Skeletal muscle tissue (tissue), 4 donors: Measurements from ENCODE around the gene RSBN1L. TPM values are rescaled to one million over a fixed set of nuclear protein-coding genes. Genes with fewer than 3 reads are reported as not detected.

Source experiments
- H3K27ac ChIP-seq: one replicate; pipeline ENCODE4 v1.7.0; 2013; ENCODE audit warnings: mild to moderate bottlenecking, low read depth, low read length, inconsistent platforms
- H3K27me3 ChIP-seq, 3 donors: one replicate each; pipeline ENCODE4 v1.7.0; 2013; ENCODE audit warnings: low read length in 3 of 3; ENCODE audit not compliant: control insufficient read depth in 3 of 3, insufficient read depth in 3 of 3
- H3K36me3 ChIP-seq, 3 donors: one replicate each; pipeline ENCODE4 v1.7.0; 2013; ENCODE audit warnings: low read length in 3 of 3; ENCODE audit not compliant: control insufficient read depth in 3 of 3, insufficient read depth in 3 of 3
- H3K4me1 ChIP-seq, 3 donors: one replicate each; pipeline ENCODE4 v1.7.0; 2013; ENCODE audit warnings: low read length in 3 of 3, mild to moderate bottlenecking in 3 of 3; ENCODE audit not compliant: control insufficient read depth in 3 of 3, insufficient read depth in 3 of 3
- H3K4me3 ChIP-seq, 3 donors: one replicate each; pipeline ENCODE4 v1.7.0; 2013; ENCODE audit warnings: low read length in 3 of 3
- H3K9ac ChIP-seq, 3 donors: one replicate each; pipeline ENCODE4 v1.7.0; 2013; ENCODE audit warnings: low read length in 3 of 3, mild to moderate bottlenecking in 3 of 3, moderate library complexity in 2 of 3, low read depth in 1 of 3
- H3K9me3 ChIP-seq, 3 donors: one replicate each; pipeline ENCODE4 v1.7.0; 2013; ENCODE audit warnings: low read length in 3 of 3; ENCODE audit not compliant: control insufficient read depth in 3 of 3
- total RNA-seq: library from RNA; depleted of rRNA; stranded (reverse); fragments of >200 nt; gene quantifications from one replicate; pipeline ENCODE4 v1.2.3, GENCODE V29; 2014
- donor health status: Osteomylitis.

The RSBN1L gene
- total RNA-seq, 1 donor from 2014 or later = 24.0 TPM

DNA sequence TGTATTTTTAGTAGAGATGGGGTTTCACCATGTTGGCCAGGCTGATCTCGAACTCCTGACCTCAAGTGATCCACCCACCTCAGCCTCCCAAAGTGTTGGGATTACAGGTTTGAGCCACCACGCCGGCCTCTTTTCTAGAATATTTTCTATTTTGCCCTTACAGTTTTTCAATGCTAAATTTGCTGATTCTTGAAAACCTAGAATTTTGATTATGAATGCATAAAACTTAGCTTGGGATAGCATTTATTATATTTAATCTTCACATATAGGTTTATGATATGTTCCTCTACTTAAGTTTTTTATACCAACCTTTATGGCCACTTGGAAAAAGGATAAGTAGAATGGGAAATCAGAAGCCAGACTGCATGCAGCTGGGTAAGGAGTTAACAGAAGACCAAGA, 99.8 kb downstream of the RSBN1L start:
- no peaks in the 10 kb centered on the region for H3K9me3 ChIP-seq
- H3K4me1 ChIP-seq = peaks cover 23 to 30% (median 28%) of the 10 kb centered on the region in 3 donors
- no peak overlapping the region for H3K4me3 ChIP-seq
- peak overlapping the region in 1 of 3 donors; percentile 87 for H3K9ac ChIP-seq
- H3K27me3 ChIP-seq = no peaks in the 10 kb centered on the region
- no peaks in the 10 kb centered on the region for H3K36me3 ChIP-seq
- H3K27ac ChIP-seq = no peak overlapping the region

DNA sequence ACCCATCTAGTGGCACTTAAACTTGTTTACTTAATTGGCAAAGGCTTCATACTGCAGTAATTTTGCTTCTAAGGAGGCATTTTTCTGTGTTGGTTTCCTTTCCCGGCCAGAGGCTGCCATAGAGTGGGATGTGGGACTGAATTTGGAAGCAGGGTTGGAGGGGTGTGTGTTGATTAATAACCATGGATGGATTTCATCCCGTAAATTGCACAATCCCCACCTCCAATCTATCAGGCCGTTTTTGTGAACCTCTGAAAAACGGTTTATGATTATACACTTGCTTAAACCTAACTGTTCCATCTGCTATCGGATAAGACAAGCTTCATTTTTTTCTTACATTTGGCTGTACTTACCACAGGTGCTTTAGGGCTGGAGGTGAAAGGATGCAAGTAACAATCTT, 100.7 kb downstream of the RSBN1L start:
- Histone ChIP-seq H3K27me3 (no peaks in the 10 kb centered on the region), H3K27ac (no peak overlapping the region), H3K4me3 (peak overlapping the region; percentile 94 to 97 (median 94)), H3K9ac (peak overlapping the region; percentile 87 to 95 (median 93)), H3K9me3 (no peaks in the 10 kb centered on the region), H3K4me1 (peaks cover 23 to 30% (median 28%) of the 10 kb centered on the region in 3 donors), H3K36me3 (no peaks in the 10 kb centered on the region)

DNA sequence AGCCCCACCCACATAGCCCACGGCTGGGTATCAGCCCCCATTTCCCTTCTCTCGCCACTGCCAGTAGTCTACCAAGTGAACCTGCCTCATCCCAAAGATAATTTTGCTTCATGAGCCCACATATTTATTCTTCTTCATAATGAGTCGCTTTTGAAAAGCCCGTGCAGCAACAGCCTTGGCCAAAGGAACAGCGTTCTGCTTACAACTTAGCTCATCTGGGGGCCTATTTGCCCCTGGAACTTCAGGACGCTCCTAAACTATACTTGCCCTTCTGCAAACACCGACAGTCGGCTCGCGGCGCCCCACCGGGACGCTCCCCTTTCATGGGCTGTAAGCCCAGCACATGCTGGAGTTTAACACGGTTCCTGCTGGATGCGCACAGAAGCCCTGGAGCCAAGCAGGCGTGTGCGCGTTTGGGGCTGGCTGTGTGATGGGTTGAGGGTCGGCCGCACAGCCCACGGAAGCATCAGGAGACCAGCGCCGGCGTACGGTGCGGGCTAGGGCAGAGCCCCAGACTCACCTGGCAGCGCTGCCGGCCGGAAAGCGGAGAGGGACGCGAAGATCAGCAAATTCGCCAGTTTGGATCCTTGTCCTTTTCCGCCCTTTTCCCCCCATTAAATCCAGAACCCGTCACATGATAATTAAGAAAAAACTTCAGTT, 101.6 kb downstream of the RSBN1L start:
- H3K27me3 ChIP-seq = no peaks in the 10 kb centered on the region
- H3K27ac ChIP-seq = peak overlapping the region; percentile 91
- H3K36me3 ChIP-seq = no peaks in the 10 kb centered on the region
- H3K4me1 ChIP-seq = peaks cover 23 to 32% (median 30%) of the 10 kb centered on the region in 3 donors
- peak overlapping the region; percentile 94 to 97 (median 94) for H3K4me3 ChIP-seq
- H3K9ac ChIP-seq = peak overlapping the region; percentile 87 to 95 (median 93)
- no peaks in the 10 kb centered on the region for H3K9me3 ChIP-seq

DNA sequence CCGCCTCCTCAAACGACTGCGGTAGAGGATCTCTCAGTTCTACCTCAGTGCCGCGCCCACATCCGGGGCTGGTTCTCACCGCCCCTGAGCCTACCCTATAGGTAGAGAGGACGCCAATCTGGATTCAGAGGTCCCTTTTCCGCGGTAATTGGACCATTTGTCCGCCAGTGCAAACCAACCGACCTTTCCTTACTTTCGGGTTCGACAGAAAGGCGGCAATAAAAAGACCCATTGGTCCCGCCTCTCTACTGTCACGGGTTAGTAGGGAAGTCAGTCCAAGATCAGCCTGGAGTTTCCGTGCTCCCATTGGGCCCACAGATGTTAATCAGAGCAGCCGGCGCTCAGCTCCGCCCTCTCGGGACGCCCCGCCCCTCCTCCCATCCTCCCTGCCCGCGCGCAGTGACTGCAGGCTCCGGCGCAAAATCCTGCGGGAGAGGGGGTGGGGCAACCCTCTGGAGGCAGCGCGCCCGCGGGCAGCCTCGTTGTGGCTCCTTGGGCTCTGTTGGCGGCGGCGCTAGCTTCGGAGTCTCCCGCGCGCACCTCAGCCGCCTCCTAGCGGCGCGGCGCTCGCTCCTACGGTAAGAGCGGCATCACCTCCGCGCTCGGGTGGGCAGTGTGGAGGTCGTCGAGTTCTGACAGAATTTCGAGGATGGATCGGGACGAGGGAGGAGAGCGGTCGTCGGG, 102.3 kb downstream of the RSBN1L start, which contains the start of the genes PHTF2 and TMEM60:
TSS of gene PHTF2 (plus strand) at position 380 of the 684 bp plus-strand sequence.
TSS of gene TMEM60 (minus strand) at position 41 of the 684 bp plus-strand sequence. CDS start 4,061 bp downstream, outside the sequence.
- Histone ChIP-seq H3K4me3 (peak within 1 kb of the TSS; percentile 94 to 97 (median 94)), H3K27me3 (no peaks in the 10 kb centered on the region), H3K9ac (peak within 1 kb of the TSS; percentile 93 to 95 (median 94)), H3K27ac (peak within 1 kb of the TSS; percentile 95), H3K36me3 (no peaks in the 10 kb centered on the region), H3K4me1 (peaks cover 23 to 30% (median 28%) of the 10 kb centered on the region in 3 donors), H3K9me3 (no peaks in the 10 kb centered on the region)

- Histone ChIP-seq H3K27me3 (no peaks in the 10 kb centered on the region), H3K4me1 (peaks cover 21 to 28% (median 23%) of the 10 kb centered on the region in 3 donors), H3K9me3 (no peaks in the 10 kb centered on the region), H3K36me3 (no peaks in the 10 kb centered on the region), H3K9ac (peak overlapping the region; percentile 87 to 94 (median 93)), H3K27ac (peak overlapping the region; percentile 95), H3K4me3 (peak overlapping the region; percentile 94 to 97 (median 94))
These were observed 103.1 kb downstream of the RSBN1L start for GRCh38 chr7:77799078-77799964.

GRCh38 chr7:77800158-77800557, 103.9 kb downstream of the RSBN1L start:
- H3K4me3 ChIP-seq = peak overlapping the region in 1 of 3 donors; percentile 94
- no peaks in the 10 kb centered on the region for H3K27me3 ChIP-seq
- H3K36me3 ChIP-seq = no peaks in the 10 kb centered on the region
- peak overlapping the region; percentile 95 for H3K27ac ChIP-seq
- peaks cover 15 to 25% (median 19%) of the 10 kb centered on the region in 3 donors for H3K4me1 ChIP-seq
- no peaks in the 10 kb centered on the region for H3K9me3 ChIP-seq
- H3K9ac ChIP-seq = peak overlapping the region in 2 of 3 donors; percentile 87 to 93

DNA sequence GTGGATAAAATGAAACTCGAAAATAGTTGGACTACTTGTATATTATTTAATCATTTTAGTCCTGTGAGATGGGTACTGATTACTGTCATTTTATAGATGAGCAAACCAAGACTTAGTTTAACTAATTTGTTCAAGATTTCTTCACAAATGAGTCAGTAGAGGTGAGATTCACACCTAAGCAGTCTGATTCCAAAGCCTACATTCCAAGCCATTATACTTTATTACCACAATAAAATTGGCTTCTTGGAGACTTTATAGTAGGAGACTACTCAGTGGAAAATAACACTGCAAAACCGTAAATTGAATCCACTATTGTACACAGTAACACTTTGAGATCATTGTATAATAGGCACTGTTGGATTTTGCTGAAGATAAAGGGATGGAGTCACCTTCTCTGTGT, 104.5 kb downstream of the RSBN1L start:
- no peak overlapping the region for H3K27ac ChIP-seq

GRCh38 chr7:77802557-77803405, 106.5 kb downstream of the RSBN1L start:
- peak overlapping the region; percentile 5 for H3K27ac ChIP-seq

More for the DNA sequence above, 104.5 kb downstream of the RSBN1L start:
- Histone ChIP-seq H3K4me3 (no peak overlapping the region), H3K27me3 (no peaks in the 10 kb centered on the region), H3K9me3 (no peaks in the 10 kb centered on the region), H3K9ac (no peak overlapping the region), H3K36me3 (no peaks in the 10 kb centered on the region), H3K4me1 (peaks cover 15 to 25% (median 19%) of the 10 kb centered on the region in 3 donors)

GRCh38 chr7:77806425-77806824, 110.2 kb downstream of the RSBN1L start:
- H3K27ac ChIP-seq = no peak overlapping the region
- H3K9ac ChIP-seq = no peak overlapping the region
- H3K4me3 ChIP-seq = no peak overlapping the region
- peaks cover 0 to 10% (median 3%) of the 10 kb centered on the region in 3 donors for H3K9me3 ChIP-seq
- no peaks in the 10 kb centered on the region for H3K27me3 ChIP-seq
- H3K4me1 ChIP-seq = peaks cover 0 to 4% (median 2%) of the 10 kb centered on the region in 3 donors
- no peaks in the 10 kb centered on the region for H3K36me3 ChIP-seq

More at GRCh38 chr7:77802557-77803405, 106.5 kb downstream of the RSBN1L start:
- H3K4me3 ChIP-seq = no peak overlapping the region
- peaks cover 0 to 10% (median 3%) of the 10 kb centered on the region in 3 donors for H3K9me3 ChIP-seq
- no peaks in the 10 kb centered on the region for H3K36me3 ChIP-seq
- no peak overlapping the region for H3K9ac ChIP-seq
- H3K27me3 ChIP-seq = no peaks in the 10 kb centered on the region
- H3K4me1 ChIP-seq = peaks cover 4 to 8% (median 4%) of the 10 kb centered on the region in 3 donors
